Measurements from ENCODE around the gene ZNF311. TPM values are rescaled to one million over a fixed set of nuclear protein-coding genes. Genes with fewer than 3 reads are reported as not detected.

The ZNF311 gene
- total and polyA plus RNA-seq, 2 of the 13 experiments (the other 11 are each of a cell fraction or from before 2014, with no cell fraction given): not detected

DNA sequence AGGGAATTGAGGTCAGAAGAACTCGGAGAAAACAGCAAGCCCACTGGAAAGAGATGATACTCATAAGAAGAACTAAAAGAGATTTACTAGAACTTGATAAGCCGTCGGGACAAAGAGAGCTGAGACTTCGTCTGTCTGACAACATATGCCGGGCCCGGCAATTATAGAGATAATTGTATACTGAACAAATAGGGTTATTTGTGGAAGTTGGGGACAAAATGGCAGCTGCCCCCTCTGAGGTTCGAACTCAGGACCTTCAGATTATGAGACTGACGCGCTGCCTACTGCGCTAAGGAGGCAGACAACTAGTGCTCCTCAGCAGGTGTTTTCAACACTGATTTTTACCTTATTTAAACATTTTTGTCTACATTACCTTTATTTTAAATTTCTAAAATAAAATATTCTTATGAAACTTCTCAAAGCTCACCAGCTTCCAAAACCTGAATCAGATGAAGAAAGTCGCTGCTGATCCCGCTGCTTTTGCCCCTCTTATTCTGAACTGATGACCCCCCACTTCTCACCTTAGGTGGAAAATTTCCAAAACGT lies 52.0 kb downstream of the ZNF311 start:
- H3K4me1 ChIP-seq (ENCODE audit: insufficient read depth, low read length): peaks cover 48% of the 10 kb centered on the region
- H4K20me1 ChIP-seq (ENCODE audit: insufficient read depth, low read length): no peaks in the 10 kb centered on the region
- ATAC-seq (peak; percentile 30), DNase-seq (ENCODE audit: low spot score) (peak; percentile 74), FAIRE-seq (no peak)
- ChIA-PET POLR2A (interaction anchor here (1.1 to 3.0 kb wide), 5 partner anchors 28 to 1060 kb away, joined by 4 to 13 read pairs (median 6); partner anchors contain the start of gene TRIM27), CTCF (ENCODE audit: low intra/inter-chr PET ratio, low total read pairs) (no interaction called here)
- in situ Hi-C loops (cut with HindIII; ENCODE audit: extremely low pct_ligation_motif_present, low pct_unique_long_range_greater_than_20kb) (no loop called here), intact Hi-C loops (cut with micrococcal nuclease; ENCODE audit: unreplicated experiment) (loop anchor here (1.0 kb wide), 1 partner anchor 9 kb away; no protein-coding TSS in a partner anchor)
- WGBS (ENCODE audit: low lambda C conversion rate): 5% methylated on average over 13 of the region's 13 CpGs
- H3K79me2 ChIP-seq (ENCODE audit: insufficient read depth, low read length): no peaks in the 10 kb centered on the region
- H2AFZ ChIP-seq (ENCODE audit: low read length): peak overlapping the region; percentile 99
- H3K9ac ChIP-seq (ENCODE audit: insufficient read depth, low read depth, low read length): peak overlapping the region; percentile 79
- peak overlapping the region; percentile 76 to 96 (median 79) for H3K4me3 ChIP-seq (replicated peaks in 1 of 3; ENCODE audit: insufficient read depth in 1 of 3, low read depth in 2 of 3, low read length in 3 of 3)
- no peaks in the 10 kb centered on the region for H3K9me3 ChIP-seq (ENCODE audit: low read length)
- H3K4me2 ChIP-seq (ENCODE audit: low read depth, low read length): peak overlapping the region; percentile 82
- H3K36me3 ChIP-seq (replicated peaks in 1 of 2; ENCODE audit: control insufficient read depth in 1 of 2, insufficient read depth in 2 of 2, low read length in 2 of 2): no peaks in the 10 kb centered on the region
- H3K27ac ChIP-seq (ENCODE audit: extremely low read length, insufficient read depth, low read length): peak overlapping the region; percentile 68
- BruUV-seq (replicated peaks): no TSS peak
- H3K27me3 ChIP-seq (ENCODE audit: control insufficient read depth in 1 of 2, insufficient read depth in 2 of 2, low read length in 2 of 2): peaks cover 0 to 6% of the 10 kb centered on the region in 2 experiments; a peak in 1 of 5 replicates
- TF ChIP-seq, protein P1, sequence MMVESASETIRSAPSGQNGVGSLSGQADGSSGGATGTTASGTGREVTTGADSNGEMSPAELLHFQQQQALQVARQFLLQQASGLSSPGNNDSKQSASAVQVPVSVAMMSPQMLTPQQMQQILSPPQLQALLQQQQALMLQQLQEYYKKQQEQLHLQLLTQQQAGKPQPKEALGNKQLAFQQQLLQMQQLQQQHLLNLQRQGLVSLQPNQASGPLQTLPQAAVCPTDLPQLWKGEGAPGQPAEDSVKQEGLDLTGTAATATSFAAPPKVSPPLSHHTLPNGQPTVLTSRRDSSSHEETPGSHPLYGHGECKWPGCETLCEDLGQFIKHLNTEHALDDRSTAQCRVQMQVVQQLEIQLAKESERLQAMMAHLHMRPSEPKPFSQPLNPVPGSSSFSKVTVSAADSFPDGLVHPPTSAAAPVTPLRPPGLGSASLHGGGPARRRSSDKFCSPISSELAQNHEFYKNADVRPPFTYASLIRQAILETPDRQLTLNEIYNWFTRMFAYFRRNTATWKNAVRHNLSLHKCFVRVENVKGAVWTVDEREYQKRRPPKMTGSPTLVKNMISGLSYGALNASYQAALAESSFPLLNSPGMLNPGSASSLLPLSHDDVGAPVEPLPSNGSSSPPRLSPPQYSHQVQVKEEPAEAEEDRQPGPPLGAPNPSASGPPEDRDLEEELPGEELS (CRISPR knock-in tag; IDR thresholded peaks at IDR 0.05): 0 out of 2 replicates have a peak, but pooled peaks have one; percentile 36
- TF ChIP-seq, protein P2, sequence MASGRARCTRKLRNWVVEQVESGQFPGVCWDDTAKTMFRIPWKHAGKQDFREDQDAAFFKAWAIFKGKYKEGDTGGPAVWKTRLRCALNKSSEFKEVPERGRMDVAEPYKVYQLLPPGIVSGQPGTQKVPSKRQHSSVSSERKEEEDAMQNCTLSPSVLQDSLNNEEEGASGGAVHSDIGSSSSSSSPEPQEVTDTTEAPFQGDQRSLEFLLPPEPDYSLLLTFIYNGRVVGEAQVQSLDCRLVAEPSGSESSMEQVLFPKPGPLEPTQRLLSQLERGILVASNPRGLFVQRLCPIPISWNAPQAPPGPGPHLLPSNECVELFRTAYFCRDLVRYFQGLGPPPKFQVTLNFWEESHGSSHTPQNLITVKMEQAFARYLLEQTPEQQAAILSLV (CRISPR knock-in tag; IDR thresholded peaks at IDR 0.05; ENCODE audit: borderline replicate concordance): no peak
- TF ChIP-seq, protein P3, sequence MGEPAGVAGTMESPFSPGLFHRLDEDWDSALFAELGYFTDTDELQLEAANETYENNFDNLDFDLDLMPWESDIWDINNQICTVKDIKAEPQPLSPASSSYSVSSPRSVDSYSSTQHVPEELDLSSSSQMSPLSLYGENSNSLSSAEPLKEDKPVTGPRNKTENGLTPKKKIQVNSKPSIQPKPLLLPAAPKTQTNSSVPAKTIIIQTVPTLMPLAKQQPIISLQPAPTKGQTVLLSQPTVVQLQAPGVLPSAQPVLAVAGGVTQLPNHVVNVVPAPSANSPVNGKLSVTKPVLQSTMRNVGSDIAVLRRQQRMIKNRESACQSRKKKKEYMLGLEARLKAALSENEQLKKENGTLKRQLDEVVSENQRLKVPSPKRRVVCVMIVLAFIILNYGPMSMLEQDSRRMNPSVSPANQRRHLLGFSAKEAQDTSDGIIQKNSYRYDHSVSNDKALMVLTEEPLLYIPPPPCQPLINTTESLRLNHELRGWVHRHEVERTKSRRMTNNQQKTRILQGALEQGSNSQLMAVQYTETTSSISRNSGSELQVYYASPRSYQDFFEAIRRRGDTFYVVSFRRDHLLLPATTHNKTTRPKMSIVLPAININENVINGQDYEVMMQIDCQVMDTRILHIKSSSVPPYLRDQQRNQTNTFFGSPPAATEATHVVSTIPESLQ (CRISPR knock-in tag; conservative IDR thresholded peaks at IDR 0.05): peak; percentile 82; the same call in 1 of the 2 replicates
- TF ChIP-seq PHF21A (CRISPR knock-in tag; IDR thresholded peaks at IDR 0.05) (peak; percentile 73; the same call in 1 of the 2 replicates), ZEB1 (IDR thresholded peaks at IDR 0.05; ENCODE audit: insufficient replicate concordance, low read depth) (peak; percentile 85)
- TF ChIP-seq, protein P4, sequence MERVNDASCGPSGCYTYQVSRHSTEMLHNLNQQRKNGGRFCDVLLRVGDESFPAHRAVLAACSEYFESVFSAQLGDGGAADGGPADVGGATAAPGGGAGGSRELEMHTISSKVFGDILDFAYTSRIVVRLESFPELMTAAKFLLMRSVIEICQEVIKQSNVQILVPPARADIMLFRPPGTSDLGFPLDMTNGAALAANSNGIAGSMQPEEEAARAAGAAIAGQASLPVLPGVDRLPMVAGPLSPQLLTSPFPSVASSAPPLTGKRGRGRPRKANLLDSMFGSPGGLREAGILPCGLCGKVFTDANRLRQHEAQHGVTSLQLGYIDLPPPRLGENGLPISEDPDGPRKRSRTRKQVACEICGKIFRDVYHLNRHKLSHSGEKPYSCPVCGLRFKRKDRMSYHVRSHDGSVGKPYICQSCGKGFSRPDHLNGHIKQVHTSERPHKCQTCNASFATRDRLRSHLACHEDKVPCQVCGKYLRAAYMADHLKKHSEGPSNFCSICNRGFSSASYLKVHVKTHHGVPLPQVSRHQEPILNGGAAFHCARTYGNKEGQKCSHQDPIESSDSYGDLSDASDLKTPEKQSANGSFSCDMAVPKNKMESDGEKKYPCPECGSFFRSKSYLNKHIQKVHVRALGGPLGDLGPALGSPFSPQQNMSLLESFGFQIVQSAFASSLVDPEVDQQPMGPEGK (CRISPR knock-in tag; IDR thresholded peaks at IDR 0.05): peak; percentile 68
- TF ChIP-seq, protein P5, sequence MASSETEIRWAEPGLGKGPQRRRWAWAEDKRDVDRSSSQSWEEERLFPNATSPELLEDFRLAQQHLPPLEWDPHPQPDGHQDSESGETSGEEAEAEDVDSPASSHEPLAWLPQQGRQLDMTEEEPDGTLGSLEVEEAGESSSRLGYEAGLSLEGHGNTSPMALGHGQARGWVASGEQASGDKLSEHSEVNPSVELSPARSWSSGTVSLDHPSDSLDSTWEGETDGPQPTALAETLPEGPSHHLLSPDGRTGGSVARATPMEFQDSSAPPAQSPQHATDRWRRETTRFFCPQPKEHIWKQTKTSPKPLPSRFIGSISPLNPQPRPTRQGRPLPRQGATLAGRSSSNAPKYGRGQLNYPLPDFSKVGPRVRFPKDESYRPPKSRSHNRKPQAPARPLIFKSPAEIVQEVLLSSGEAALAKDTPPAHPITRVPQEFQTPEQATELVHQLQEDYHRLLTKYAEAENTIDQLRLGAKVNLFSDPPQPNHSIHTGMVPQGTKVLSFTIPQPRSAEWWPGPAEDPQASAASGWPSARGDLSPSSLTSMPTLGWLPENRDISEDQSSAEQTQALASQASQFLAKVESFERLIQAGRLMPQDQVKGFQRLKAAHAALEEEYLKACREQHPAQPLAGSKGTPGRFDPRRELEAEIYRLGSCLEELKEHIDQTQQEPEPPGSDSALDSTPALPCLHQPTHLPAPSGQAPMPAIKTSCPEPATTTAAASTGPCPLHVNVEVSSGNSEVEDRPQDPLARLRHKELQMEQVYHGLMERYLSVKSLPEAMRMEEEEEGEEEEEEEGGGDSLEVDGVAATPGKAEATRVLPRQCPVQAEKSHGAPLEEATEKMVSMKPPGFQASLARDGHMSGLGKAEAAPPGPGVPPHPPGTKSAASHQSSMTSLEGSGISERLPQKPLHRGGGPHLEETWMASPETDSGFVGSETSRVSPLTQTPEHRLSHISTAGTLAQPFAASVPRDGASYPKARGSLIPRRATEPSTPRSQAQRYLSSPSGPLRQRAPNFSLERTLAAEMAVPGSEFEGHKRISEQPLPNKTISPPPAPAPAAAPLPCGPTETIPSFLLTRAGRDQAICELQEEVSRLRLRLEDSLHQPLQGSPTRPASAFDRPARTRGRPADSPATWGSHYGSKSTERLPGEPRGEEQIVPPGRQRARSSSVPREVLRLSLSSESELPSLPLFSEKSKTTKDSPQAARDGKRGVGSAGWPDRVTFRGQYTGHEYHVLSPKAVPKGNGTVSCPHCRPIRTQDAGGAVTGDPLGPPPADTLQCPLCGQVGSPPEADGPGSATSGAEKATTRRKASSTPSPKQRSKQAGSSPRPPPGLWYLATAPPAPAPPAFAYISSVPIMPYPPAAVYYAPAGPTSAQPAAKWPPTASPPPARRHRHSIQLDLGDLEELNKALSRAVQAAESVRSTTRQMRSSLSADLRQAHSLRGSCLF (CRISPR knock-in tag; IDR thresholded peaks at IDR 0.05; ENCODE audit: borderline replicate concordance): no peak; the same call in 1 of the 2 replicates
- TF ChIP-seq, protein P6, sequence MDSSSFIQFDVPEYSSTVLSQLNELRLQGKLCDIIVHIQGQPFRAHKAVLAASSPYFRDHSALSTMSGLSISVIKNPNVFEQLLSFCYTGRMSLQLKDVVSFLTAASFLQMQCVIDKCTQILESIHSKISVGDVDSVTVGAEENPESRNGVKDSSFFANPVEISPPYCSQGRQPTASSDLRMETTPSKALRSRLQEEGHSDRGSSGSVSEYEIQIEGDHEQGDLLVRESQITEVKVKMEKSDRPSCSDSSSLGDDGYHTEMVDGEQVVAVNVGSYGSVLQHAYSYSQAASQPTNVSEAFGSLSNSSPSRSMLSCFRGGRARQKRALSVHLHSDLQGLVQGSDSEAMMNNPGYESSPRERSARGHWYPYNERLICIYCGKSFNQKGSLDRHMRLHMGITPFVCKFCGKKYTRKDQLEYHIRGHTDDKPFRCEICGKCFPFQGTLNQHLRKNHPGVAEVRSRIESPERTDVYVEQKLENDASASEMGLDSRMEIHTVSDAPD (CRISPR knock-in tag; IDR thresholded peaks at IDR 0.05): no peak
